Measurements from ENCODE around the gene CNTN5.

Gene CNTN5

DNA sequence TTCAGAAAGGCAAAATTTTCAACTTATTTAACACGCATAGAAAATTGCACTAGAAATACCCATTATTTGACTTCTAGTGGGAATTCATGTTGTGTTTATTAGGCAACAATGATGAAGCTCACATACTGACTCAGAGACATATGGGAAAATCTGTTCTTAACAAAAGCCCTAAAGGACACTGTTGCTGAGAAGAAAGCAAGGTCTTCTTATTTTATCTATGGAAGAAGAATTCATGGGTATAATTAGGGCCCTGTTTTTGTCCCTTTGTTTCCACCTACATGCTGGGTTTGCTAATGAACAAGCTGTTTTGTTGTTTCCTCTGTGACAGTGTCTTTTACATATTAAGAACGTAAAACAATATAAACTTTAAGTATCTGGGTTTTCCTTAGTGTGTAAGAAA, 1059.6 kb downstream of the CNTN5 start:
- H2BK120ac ChIP-seq (ENCODE audit: low read depth, low read length), result no peak overlapping the region
- H3K27me3 ChIP-seq (ENCODE audit: control insufficient read depth in 1 of 2, insufficient read depth in 1 of 2, low read length in 2 of 2), result no peaks in the 10 kb centered on the region
- no peak overlapping the region for H3K4me3 ChIP-seq (ENCODE audit: insufficient read depth in 1 of 2, low read depth in 1 of 2, low read length in 2 of 2)
- peaks cover 7% of the 10 kb centered on the region for H3K9me3 ChIP-seq (ENCODE audit: control insufficient read depth, low read length)
- DNase-seq, result no peak
- H3K4me2 ChIP-seq (ENCODE audit: low read length, poor library complexity, severe bottlenecking), result no peak overlapping the region
- H2AK5ac ChIP-seq (ENCODE audit: low read length, severe bottlenecking), result no peak overlapping the region
- H3K18ac ChIP-seq (ENCODE audit: low read depth in 1 of 2, low read length in 2 of 2), result no peak overlapping the region
- H2AFZ ChIP-seq (ENCODE audit: low read depth, low read length), result no peak overlapping the region
- H4K8ac ChIP-seq (ENCODE audit: low read length), result no peak overlapping the region
- no peak overlapping the region for H3K14ac ChIP-seq (ENCODE audit: low read length in 2 of 2)
- no peak overlapping the region for H2BK15ac ChIP-seq (ENCODE audit: low read depth, poor library complexity, severe bottlenecking)
- no peaks in the 10 kb centered on the region for H3K36me3 ChIP-seq (ENCODE audit: control insufficient read depth in 1 of 2, insufficient read depth in 2 of 2, low read depth in 1 of 2, low read length in 2 of 2)
- H4K91ac ChIP-seq (ENCODE audit: low read length), result no peak overlapping the region
- no peak overlapping the region for H2BK5ac ChIP-seq (ENCODE audit: low read depth, low read length, poor library complexity, severe bottlenecking)
- H3K9ac ChIP-seq (ENCODE audit: low read length), result no peak overlapping the region
- no CpG with 5 or more reads among the region's 2 CpGs for WGBS
- no peaks in the 10 kb centered on the region for H3K79me1 ChIP-seq (replicated peaks; ENCODE audit: low read length, poor library complexity, severe bottlenecking)
- H3K4ac ChIP-seq (ENCODE audit: low read depth in 1 of 2, low read length in 2 of 2), result no peak overlapping the region
- H3K4me1 ChIP-seq (ENCODE audit: control insufficient read depth, insufficient read depth, low read depth, low read length), result no peaks in the 10 kb centered on the region
- H3K27ac ChIP-seq (ENCODE audit: low read length, poor library complexity, severe bottlenecking), result no peak overlapping the region
- H3K23ac ChIP-seq (ENCODE audit: low read length in 2 of 2), result no peak overlapping the region
- no peak overlapping the region for H2BK12ac ChIP-seq (ENCODE audit: low read length in 2 of 2)

DNA sequence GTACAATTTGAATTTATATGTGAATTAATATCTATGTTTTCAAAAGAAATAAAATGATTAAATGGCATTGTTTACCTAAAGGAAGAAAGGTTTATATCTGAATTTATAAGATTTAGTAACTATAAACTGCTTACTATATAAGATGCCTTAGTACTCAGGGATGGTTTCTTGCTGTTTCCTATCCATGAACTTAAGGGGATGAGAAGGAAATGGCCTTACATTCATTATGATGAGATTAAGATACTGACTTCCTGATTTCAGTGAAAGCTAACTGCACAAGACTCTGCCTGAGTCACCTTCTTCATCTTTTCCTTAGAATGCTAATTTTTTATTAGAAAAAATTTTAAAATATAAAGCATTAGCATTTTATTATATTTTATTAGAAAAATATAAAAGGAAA, 1060.1 kb downstream of the CNTN5 start:
- Histone ChIP-seq H3K23ac (ENCODE audit: low read length in 2 of 2) (no peak overlapping the region), H3K9me3 (ENCODE audit: control insufficient read depth, low read length) (peaks cover 7% of the 10 kb centered on the region), H3K9ac (ENCODE audit: low read length) (no peak overlapping the region), H3K4me3 (ENCODE audit: insufficient read depth in 1 of 2, low read depth in 1 of 2, low read length in 2 of 2) (no peak overlapping the region), H3K27ac (ENCODE audit: low read length, poor library complexity, severe bottlenecking) (no peak overlapping the region), H2BK120ac (ENCODE audit: low read depth, low read length) (no peak overlapping the region), H2BK15ac (ENCODE audit: low read depth, poor library complexity, severe bottlenecking) (no peak overlapping the region), H3K18ac (ENCODE audit: low read depth in 1 of 2, low read length in 2 of 2) (no peak overlapping the region), H3K36me3 (ENCODE audit: control insufficient read depth in 1 of 2, insufficient read depth in 2 of 2, low read depth in 1 of 2, low read length in 2 of 2) (no peaks in the 10 kb centered on the region), H3K4ac (ENCODE audit: low read depth in 1 of 2, low read length in 2 of 2) (no peak overlapping the region), H3K79me1 (replicated peaks; ENCODE audit: low read length, poor library complexity, severe bottlenecking) (no peaks in the 10 kb centered on the region), H2AFZ (ENCODE audit: low read depth, low read length) (no peak overlapping the region), H3K4me1 (ENCODE audit: control insufficient read depth, insufficient read depth, low read depth, low read length) (no peaks in the 10 kb centered on the region), H2BK5ac (ENCODE audit: low read depth, low read length, poor library complexity, severe bottlenecking) (no peak overlapping the region), H3K14ac (ENCODE audit: low read length in 2 of 2) (no peak overlapping the region), H2AK5ac (ENCODE audit: low read length, severe bottlenecking) (no peak overlapping the region), H3K4me2 (ENCODE audit: low read length, poor library complexity, severe bottlenecking) (no peak overlapping the region), H4K8ac (ENCODE audit: low read length) (no peak overlapping the region), H2BK12ac (ENCODE audit: low read length in 2 of 2) (no peak overlapping the region), H4K91ac (ENCODE audit: low read length) (no peak overlapping the region), H3K27me3 (ENCODE audit: control insufficient read depth in 1 of 2, insufficient read depth in 1 of 2, low read length in 2 of 2) (no peaks in the 10 kb centered on the region)
- DNase-seq, result no peak

DNA sequence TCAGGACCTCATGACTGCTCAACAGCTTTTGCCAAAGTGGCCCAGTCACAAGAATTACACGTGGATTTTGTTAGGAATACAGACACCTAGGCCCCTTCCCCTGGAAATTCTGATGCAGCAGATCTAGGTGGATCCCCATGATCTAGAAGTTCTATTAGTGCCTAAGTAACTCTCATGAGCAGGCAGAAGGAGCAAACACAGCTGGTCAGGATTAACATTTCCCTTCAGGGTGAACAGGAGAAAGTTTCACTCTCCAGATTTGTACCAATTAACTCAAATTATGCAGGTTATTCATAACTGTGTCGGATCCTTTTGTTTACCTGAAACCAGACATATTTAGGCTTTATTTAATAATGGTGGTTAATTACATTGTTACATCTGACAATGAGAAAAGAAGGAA, 1072.9 kb downstream of the CNTN5 start:
- Histone ChIP-seq H4K8ac (ENCODE audit: low read length) (no peak overlapping the region), H3K9ac (ENCODE audit: low read length) (no peak overlapping the region), H3K14ac (ENCODE audit: low read length in 2 of 2) (no peak overlapping the region), H3K23ac (ENCODE audit: low read length in 2 of 2) (no peak overlapping the region), H3K9me3 (ENCODE audit: control insufficient read depth, low read length) (peaks cover 4% of the 10 kb centered on the region), H2AFZ (ENCODE audit: low read depth, low read length) (no peak overlapping the region), H3K79me1 (replicated peaks; ENCODE audit: low read length, poor library complexity, severe bottlenecking) (no peaks in the 10 kb centered on the region), H2BK12ac (ENCODE audit: low read length in 2 of 2) (no peak overlapping the region), H2AK5ac (ENCODE audit: low read length, severe bottlenecking) (no peak overlapping the region), H2BK5ac (ENCODE audit: low read depth, low read length, poor library complexity, severe bottlenecking) (no peak overlapping the region), H3K4ac (ENCODE audit: low read depth in 1 of 2, low read length in 2 of 2) (no peak overlapping the region), H2BK15ac (ENCODE audit: low read depth, poor library complexity, severe bottlenecking) (no peak overlapping the region), H3K36me3 (ENCODE audit: control insufficient read depth in 1 of 2, insufficient read depth in 2 of 2, low read depth in 1 of 2, low read length in 2 of 2) (no peaks in the 10 kb centered on the region), H3K4me3 (ENCODE audit: insufficient read depth in 1 of 2, low read depth in 1 of 2, low read length in 2 of 2) (no peak overlapping the region), H2BK120ac (ENCODE audit: low read depth, low read length) (no peak overlapping the region), H3K27ac (ENCODE audit: low read length, poor library complexity, severe bottlenecking) (no peak overlapping the region), H3K4me2 (ENCODE audit: low read length, poor library complexity, severe bottlenecking) (no peak overlapping the region), H3K18ac (ENCODE audit: low read depth in 1 of 2, low read length in 2 of 2) (no peak overlapping the region), H4K91ac (ENCODE audit: low read length) (no peak overlapping the region), H3K27me3 (ENCODE audit: control insufficient read depth in 1 of 2, insufficient read depth in 1 of 2, low read length in 2 of 2) (no peaks in the 10 kb centered on the region), H3K4me1 (ENCODE audit: control insufficient read depth, insufficient read depth, low read depth, low read length) (no peaks in the 10 kb centered on the region)
- WGBS, result 81% methylated on average over 1 of the region's 2 CpGs
- no peak for DNase-seq

DNA sequence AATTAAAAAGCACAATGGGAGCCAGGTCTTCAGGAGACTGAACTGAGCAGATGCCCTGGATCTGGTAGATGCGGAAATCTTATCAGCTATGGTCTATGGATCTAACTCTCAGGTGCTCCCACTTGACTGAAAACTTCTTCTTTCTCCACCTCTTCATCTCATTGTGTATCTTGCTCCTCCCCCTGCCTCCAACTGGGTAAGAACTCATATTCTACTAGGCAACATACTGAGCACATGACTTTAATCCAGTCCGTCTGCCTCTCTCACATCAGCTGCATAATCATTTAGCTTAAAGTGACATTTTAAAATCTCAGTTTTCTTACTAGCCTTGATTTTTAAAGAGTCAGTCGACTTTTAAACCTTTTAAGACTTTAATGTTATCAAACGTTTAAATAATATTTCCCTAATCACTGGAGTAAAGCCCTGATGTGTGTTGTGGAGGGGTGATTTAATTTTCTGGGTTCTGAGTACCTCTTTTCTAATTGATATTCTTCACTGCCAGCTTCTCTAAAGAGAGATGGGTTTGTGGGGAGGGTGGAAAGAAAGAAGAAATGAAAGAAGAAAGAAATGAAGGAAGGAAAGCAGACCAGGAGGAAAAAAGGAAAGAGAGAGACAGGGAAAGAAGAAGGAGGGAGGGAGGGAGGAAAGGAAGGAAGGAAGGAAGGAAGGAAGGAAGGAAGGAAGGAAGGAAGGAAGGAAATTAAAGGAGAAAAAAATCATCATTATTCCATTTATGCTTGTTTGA, 1073.5 kb downstream of the CNTN5 start:
- Histone ChIP-seq H2BK15ac (ENCODE audit: low read depth, poor library complexity, severe bottlenecking) (no peak overlapping the region), H4K91ac (ENCODE audit: low read length) (no peak overlapping the region), H2AFZ (ENCODE audit: low read depth, low read length) (no peak overlapping the region), H3K4me2 (ENCODE audit: low read length, poor library complexity, severe bottlenecking) (no peak overlapping the region), H2BK12ac (ENCODE audit: low read length in 2 of 2) (no peak overlapping the region), H3K23ac (ENCODE audit: low read length in 2 of 2) (no peak overlapping the region), H2AK5ac (ENCODE audit: low read length, severe bottlenecking) (no peak overlapping the region), H3K4ac (ENCODE audit: low read depth in 1 of 2, low read length in 2 of 2) (no peak overlapping the region), H4K8ac (ENCODE audit: low read length) (no peak overlapping the region), H3K79me1 (replicated peaks; ENCODE audit: low read length, poor library complexity, severe bottlenecking) (no peaks in the 10 kb centered on the region), H3K9me3 (ENCODE audit: control insufficient read depth, low read length) (peaks cover 4% of the 10 kb centered on the region), H3K36me3 (ENCODE audit: control insufficient read depth in 1 of 2, insufficient read depth in 2 of 2, low read depth in 1 of 2, low read length in 2 of 2) (no peaks in the 10 kb centered on the region), H3K27me3 (ENCODE audit: control insufficient read depth in 1 of 2, insufficient read depth in 1 of 2, low read length in 2 of 2) (no peaks in the 10 kb centered on the region), H3K14ac (ENCODE audit: low read length in 2 of 2) (no peak overlapping the region), H3K27ac (ENCODE audit: low read length, poor library complexity, severe bottlenecking) (no peak overlapping the region), H3K18ac (ENCODE audit: low read depth in 1 of 2, low read length in 2 of 2) (no peak overlapping the region), H3K4me3 (ENCODE audit: insufficient read depth in 1 of 2, low read depth in 1 of 2, low read length in 2 of 2) (no peak overlapping the region), H3K4me1 (ENCODE audit: control insufficient read depth, insufficient read depth, low read depth, low read length) (no peaks in the 10 kb centered on the region), H2BK5ac (ENCODE audit: low read depth, low read length, poor library complexity, severe bottlenecking) (no peak overlapping the region), H3K9ac (ENCODE audit: low read length) (no peak overlapping the region), H2BK120ac (ENCODE audit: low read depth, low read length) (no peak overlapping the region)
- 78% methylated on average over 2 of the region's 4 CpGs for WGBS
- DNase-seq, result no peak

All from mesenchymal stem cell (in vitro differentiated cells and primary cell).